GM18526 (cell line): ENCODE measurements around the gene PACRG.

ENCODE experiments used
- POLR2A ChIP-seq: IDR thresholded peaks from 3 replicates; pipeline ENCODE4 v1.6.1; 2011; ENCODE audit not compliant: insufficient read length; ENCODE audit errors: extremely low read depth

The PACRG gene

DNA sequence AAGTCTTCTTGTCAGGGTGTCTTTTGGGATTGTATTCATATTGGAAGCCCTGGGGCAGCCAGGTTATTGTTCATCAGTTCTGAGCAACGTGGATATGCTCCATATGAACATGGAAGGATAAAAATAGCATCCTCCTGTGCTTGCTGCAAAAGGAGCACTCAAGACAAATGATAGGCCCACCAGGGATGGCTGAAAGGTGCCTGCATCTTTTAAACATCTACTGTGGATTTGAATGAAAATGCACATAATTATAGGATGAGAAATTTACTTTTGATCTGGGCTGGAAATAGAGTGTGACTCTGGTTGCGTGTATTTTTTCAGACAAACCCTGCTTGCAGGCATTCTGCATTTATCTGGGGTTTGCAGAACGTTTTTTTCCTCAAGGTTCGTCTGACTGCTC is 299.1 kb downstream of the PACRG start:
- no peak for TF ChIP-seq POLR2A

DNA sequence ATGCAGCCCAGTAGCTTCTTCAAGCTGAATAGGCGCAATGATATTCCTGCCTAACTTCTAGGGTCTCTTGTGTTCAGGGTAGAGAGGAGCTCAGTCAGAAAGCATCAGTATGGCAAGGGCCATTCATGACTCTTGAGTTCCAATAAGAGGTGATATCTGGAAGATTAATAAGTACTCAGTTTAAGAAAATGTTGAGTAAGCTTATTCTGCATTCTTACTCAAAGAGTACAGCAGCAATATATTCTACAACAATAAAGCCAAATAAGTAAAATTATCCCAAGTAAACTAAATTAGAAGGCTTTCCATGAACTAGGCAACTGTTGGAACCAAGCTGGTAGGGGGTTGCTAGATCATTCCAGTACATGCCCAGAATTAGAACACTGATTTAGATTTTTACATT is 303.2 kb downstream of the PACRG start:
- no peak for TF ChIP-seq POLR2A

DNA sequence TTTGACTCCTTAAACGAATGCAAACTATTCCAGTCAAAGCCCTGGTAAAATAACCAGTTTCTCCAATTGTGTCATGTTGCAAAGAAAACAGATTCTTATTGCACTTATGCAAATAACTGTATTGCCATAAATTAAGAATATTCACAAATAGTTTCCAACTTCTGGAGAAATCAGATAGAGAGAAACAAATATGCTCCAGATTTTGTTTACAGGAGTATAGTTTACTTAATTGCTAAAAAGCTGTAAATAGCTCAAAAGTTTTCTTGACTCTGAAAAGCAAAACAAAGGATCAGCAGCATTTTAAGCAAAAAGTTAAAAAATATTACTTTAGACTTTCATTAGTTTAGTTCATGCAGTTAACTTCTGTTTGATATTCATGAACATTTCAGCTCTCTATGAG is 304.2 kb downstream of the PACRG start:
- no peak for TF ChIP-seq POLR2A

DNA sequence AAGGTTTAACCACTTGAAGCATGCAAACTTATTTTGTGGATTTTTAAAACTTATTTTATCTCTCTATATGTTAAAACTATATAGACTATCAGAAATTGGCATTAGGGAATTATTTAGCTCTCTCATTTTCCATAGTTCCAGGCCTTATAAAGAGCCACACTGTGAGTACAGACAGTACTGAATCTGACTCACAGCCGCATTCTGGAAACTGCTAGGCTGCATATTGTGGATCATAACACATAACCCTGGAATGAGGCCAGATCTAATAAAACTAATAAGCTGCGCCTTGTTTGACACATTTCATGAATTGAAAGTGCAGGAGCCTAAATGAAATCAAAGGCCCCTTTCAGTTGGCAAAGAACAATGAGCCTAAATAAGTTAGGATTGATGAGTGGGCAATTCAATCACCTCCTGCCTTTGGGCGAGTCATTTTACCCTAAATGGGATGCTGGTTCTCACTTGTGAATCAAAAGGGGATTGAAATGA is 308.4 kb downstream of the PACRG start:
- no peak for TF ChIP-seq POLR2A

DNA sequence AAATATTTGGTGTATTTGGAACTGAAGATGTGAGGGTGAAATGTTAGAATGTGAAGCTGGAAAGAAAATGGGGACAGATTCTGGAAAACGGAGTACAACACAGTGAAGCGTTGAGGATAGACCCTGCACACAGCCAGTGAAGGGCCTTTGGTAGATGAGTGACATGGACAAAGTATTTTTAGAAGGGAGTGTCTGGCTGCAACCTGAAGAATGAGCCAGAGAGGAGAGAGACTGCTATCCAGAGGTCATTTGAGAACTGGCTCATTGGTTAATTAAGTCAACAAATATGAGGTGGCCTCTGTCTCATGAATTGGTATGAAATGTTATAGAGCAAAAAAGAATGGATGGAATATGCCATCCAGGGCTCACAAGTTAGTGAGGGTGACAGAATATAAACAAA is 310.5 kb downstream of the PACRG start:
- no peak for TF ChIP-seq POLR2A

- no peak for TF ChIP-seq POLR2A
Measured at GRCh38 chr6:163048345-163048744, 320.6 kb downstream of the PACRG start.

DNA sequence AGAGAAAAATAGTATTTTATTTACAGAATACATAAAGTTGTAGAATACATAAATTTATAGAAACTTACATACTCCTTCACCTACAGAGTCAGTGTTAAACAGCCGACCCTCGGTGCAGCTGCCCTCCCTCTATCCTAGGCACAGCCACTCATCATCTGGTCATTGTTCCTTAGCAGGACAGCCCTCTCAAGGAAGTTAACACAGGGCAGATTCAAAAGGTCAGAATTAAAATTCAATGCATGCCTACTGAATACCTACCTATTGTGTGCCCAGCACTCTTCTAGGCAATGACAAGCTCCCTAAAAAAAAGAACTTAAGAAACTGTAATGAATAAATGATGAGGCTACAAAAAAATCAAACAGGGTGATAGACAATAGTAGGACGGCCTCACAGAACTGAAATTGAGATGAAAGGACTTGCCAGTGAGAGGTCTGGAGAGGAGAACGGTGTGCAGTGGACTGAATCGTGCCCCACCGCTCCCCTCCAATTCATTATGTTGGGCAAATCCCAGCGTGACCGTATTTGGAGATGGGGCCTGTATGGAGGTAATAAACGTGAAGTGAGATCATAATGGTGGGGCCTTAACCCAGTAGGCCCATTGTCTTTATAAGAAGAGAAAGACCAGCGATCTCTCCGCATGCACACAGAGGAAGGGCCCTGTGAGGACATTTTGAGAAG is 326.0 kb downstream of the PACRG start:
- TF ChIP-seq POLR2A, result no peak

- no peak for TF ChIP-seq POLR2A
Measured at GRCh38 chr6:163054641-163055040, 326.9 kb downstream of the PACRG start.

GRCh38 chr6:163057260-163057659 is 329.5 kb downstream of the PACRG start:
- no peak for TF ChIP-seq POLR2A

DNA sequence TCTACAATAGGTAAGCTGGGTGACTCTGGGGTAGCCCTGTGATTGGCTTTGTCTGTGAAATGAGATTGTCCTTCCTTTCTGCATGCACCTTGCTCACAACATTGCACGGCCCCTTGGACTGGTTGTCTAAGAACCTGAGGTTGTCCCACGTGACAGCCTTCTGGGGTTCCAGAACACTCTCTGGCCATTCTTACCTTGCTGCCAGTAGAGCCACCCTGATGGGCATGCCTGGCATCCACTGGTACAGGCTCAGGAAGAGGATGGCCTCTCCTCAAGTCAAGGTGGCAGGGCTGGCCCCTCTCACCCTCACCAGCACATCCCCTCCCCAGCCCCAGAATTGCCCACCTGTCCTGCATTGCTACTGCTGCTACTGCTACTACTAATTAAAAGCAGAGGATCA is 335.0 kb downstream of the PACRG start:
- no peak for TF ChIP-seq POLR2A

GRCh38 chr6:163063561-163063960 is 335.8 kb downstream of the PACRG start:
- no peak for TF ChIP-seq POLR2A

DNA sequence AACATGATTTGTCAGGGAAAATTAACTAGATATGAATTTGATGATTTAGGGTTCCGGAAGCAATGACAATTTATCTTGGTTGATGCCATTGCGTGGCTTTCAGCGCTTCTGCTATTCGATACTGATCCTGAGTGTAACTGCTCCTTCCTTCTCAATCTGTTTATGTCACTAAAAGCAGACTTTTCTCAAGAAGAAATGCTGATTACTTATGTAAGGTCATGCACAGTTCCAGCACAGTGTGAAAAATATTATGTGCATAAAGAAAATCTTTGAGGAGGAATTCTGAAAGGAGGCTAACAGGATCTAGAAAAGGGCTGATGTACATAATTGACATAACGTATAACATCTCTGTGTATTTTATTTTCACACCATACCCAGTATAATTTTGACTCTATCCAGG is 336.6 kb downstream of the PACRG start:
- TF ChIP-seq POLR2A, result no peak

GRCh38 chr6:163066200-163066599 is 338.4 kb downstream of the PACRG start:
- TF ChIP-seq POLR2A, result no peak

GRCh38 chr6:163077134-163077533 is 349.4 kb downstream of the PACRG start:
- TF ChIP-seq POLR2A, result no peak

DNA sequence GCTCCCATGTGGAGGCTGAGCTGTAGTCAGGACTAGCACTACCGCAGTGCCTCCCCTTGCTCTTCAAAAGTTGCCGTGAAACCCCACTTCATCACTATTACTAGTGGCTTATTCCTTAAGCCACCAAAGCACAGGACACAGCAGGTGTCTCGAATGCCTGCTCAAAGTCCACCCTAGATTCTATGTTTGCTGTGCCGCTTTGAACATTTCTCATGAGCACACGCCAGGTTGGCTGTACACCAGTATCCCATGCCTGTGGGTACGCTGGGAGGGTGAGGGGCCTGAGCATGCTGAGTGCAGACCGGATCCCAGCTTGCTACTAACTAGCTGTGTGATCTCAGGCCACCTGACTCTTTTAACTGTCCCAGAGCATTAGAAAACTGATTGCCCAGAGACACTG is 350.9 kb downstream of the PACRG start:
- TF ChIP-seq POLR2A, result no peak

GRCh38 chr6:163080228-163080627 is 352.5 kb downstream of the PACRG start:
- no peak for TF ChIP-seq POLR2A

DNA sequence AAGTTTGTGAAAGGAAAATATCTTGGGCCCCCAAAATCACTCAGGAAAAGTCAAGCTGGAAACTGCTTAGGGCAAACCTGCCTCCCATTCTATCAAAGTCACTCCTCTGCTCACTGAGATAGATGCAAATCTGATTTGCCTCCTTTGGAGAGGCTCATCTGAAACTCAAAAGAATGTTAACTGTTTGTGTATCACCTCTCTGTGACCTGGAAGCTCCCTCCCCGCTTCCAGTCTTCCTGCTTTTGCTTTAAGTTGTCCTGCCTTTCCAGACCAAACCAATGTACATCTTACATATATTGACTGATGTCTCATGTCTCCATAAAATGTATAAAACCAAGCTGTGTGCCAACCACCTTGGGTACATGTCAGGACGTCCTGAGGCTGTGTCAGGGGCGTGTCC is 355.4 kb downstream of the PACRG start:
- TF ChIP-seq POLR2A, result no peak
